Measurements from ENCODE around the gene TEX52. TPM values are rescaled to one million over a fixed set of nuclear protein-coding genes. Genes with fewer than 3 reads are reported as not detected.

The TEX52 gene
- total RNA-seq, 1 donor from 2014 or later: not detected

- Mint-ChIP-seq H3K27ac (no peak overlapping the region), H3K4me1 (ENCODE audit: unreplicated experiment) (peaks cover 14% of the 10 kb centered on the region), H3K4me3 (no peak overlapping the region), H3K9me3 (no peaks in the 10 kb centered on the region), H3K36me3 (peaks cover 16% of the 10 kb centered on the region), H3K27me3 (no peaks in the 10 kb centered on the region)
- TF ChIP-seq CTCF (conservative IDR thresholded peaks at IDR 0.05): no peak
- DNase-seq (ENCODE audit: extremely low spot score, unreplicated experiment): no peak
Observed at GRCh38 chr12:2855546-2855945, 1.3 kb downstream of the TEX52 start.

GRCh38 chr12:2854669-2855453 is 2.0 kb downstream of the TEX52 start:
- Mint-ChIP-seq H3K4me1 (ENCODE audit: unreplicated experiment) (peaks cover 16% of the 10 kb centered on the region), H3K4me3 (no peak overlapping the region), H3K27me3 (no peaks in the 10 kb centered on the region), H3K36me3 (peaks cover 12% of the 10 kb centered on the region), H3K27ac (peak overlapping the region; percentile 50), H3K9me3 (no peaks in the 10 kb centered on the region)
- TF ChIP-seq CTCF (conservative IDR thresholded peaks at IDR 0.05): no peak
- no peak for DNase-seq (ENCODE audit: extremely low spot score, unreplicated experiment)

GRCh38 chr12:2853626-2854025 is 3.2 kb downstream of the TEX52 start:
- Mint-ChIP-seq H3K27ac (peak overlapping the region; percentile 12), H3K4me3 (no peak overlapping the region), H3K4me1 (ENCODE audit: unreplicated experiment) (peaks cover 25% of the 10 kb centered on the region), H3K27me3 (no peaks in the 10 kb centered on the region), H3K9me3 (no peaks in the 10 kb centered on the region), H3K36me3 (peaks cover 5% of the 10 kb centered on the region)
- peak; percentile 86 for DNase-seq (ENCODE audit: extremely low spot score, unreplicated experiment)
- peak; percentile 92 for TF ChIP-seq CTCF (conservative IDR thresholded peaks at IDR 0.05)

GRCh38 chr12:2851931-2852330 is 4.9 kb downstream of the TEX52 start:
- Mint-ChIP-seq H3K36me3 (peaks cover 11% of the 10 kb centered on the region), H3K27ac (no peak overlapping the region), H3K4me1 (ENCODE audit: unreplicated experiment) (peaks cover 26% of the 10 kb centered on the region), H3K27me3 (no peaks in the 10 kb centered on the region), H3K9me3 (no peaks in the 10 kb centered on the region), H3K4me3 (no peak overlapping the region)
- no peak for DNase-seq (ENCODE audit: extremely low spot score, unreplicated experiment)
- no peak for TF ChIP-seq CTCF (conservative IDR thresholded peaks at IDR 0.05)

- peaks cover 15% of the 10 kb centered on the region for H3K36me3 Mint-ChIP-seq
- H3K27me3 Mint-ChIP-seq: no peaks in the 10 kb centered on the region
- no peak for DNase-seq (ENCODE audit: extremely low spot score, unreplicated experiment)
- no peaks in the 10 kb centered on the region for H3K9me3 Mint-ChIP-seq
- H3K4me1 Mint-ChIP-seq (ENCODE audit: unreplicated experiment): peaks cover 32% of the 10 kb centered on the region
- no peak overlapping the region for H3K4me3 Mint-ChIP-seq
- no peak overlapping the region for H3K27ac Mint-ChIP-seq
- TF ChIP-seq CTCF (conservative IDR thresholded peaks at IDR 0.05): no peak
Observed at GRCh38 chr12:2845280-2845679, 11.6 kb downstream of the TEX52 start.
